PC-3 (cell line): ENCODE data around the gene TUBA3D. TPM values are rescaled to one million over a fixed set of nuclear protein-coding genes. Genes with fewer than 3 reads are reported as not detected.
"Not testable (repeated sequence)": the region's sequence is repeated elsewhere in the genome, so short reads cannot be mapped to it uniquely, and the experiment has no call there.

Experiments used
- ATAC-seq: fragments of 200-7000 bp; cut with Tn5 transposase; 2 replicates; pipeline ENCODE4 v1.9.1; 2020; ENCODE audit warnings: mild to moderate bottlenecking, moderate library complexity
- BruUV-seq: library from RNA; stranded (reverse); fragments of 400-500 nt; replicated peaks from 2 replicates; lab custom pipeline; 2021; lab: Mats Ljungman, UMichigan
- CTCF ChIA-PET: fragments of 300-600 bp; sonication (Branson Sonifier 250); formaldehyde crosslinking; loops from one replicate; lab custom pipeline; 2022; ENCODE audit warnings: antibody characterized with exemption; lab: Charles Lee
- POLR2A ChIA-PET: fragments of 300-600 bp; sonication (Branson Sonifier 250); formaldehyde crosslinking; loops from one replicate; lab custom pipeline; 2022; ENCODE audit warnings: antibody characterized with exemption; ENCODE audit not compliant: unreplicated experiment; lab: Charles Lee
- DNase-seq: peaks from one replicate; pipeline ENCODE4 v3.0.0-alpha.2; 2015
- H2AFZ ChIP-seq: fragments of 300-600 bp; sonication (generic); 2 replicates; pipeline ENCODE4 v1.6.0; 2016; ENCODE audit warnings: antibody characterized with exemption, low read length
- H3F3A ChIP-seq: fragments of 300-600 bp; sonication (generic); one replicate; pipeline ENCODE4 v1.6.0; 2017; ENCODE audit warnings: antibody characterized with exemption, low read length, control low read depth, mild to moderate bottlenecking; ENCODE audit not compliant: unreplicated experiment
- H3K27ac ChIP-seq: fragments of 300-600 bp; sonication (generic); 2 replicates; pipeline ENCODE4 v1.5.1; 2016; ENCODE audit warnings: mild to moderate bottlenecking, low read length
- H3K27me3 ChIP-seq: fragments of 300-600 bp; sonication (generic); 2 replicates; pipeline ENCODE4 v1.6.1; 2016; ENCODE audit warnings: low read length, mixed read lengths
- H3K36me3 ChIP-seq: fragments of 300-600 bp; sonication (generic); 2 replicates; pipeline ENCODE4 v1.6.1; 2016; ENCODE audit warnings: low read depth, mixed run types, low read length, mixed read lengths
- H3K4me1 ChIP-seq: fragments of 300-600 bp; sonication (generic); 2 replicates; pipeline ENCODE4 v1.5.1; 2016; ENCODE audit warnings: low read length; ENCODE audit not compliant: insufficient read depth
- H3K4me2 ChIP-seq: fragments of 300-600 bp; sonication (generic); 2 replicates; pipeline ENCODE4 v1.6.0; 2016; ENCODE audit warnings: low read length
- H3K4me3 ChIP-seq: fragments of 300-600 bp; sonication (generic); 2 replicates; pipeline ENCODE4 v1.5.1; 2016; ENCODE audit warnings: mild to moderate bottlenecking, low read length, mixed read lengths
- H3K79me2 ChIP-seq: fragments of 300-600 bp; sonication (generic); 2 replicates; pipeline ENCODE4 v1.6.1; 2017; ENCODE audit warnings: low read length, mixed read lengths
- H3K9ac ChIP-seq: fragments of 300-600 bp; sonication (generic); 2 replicates; pipeline ENCODE4 v1.6.0; 2016; ENCODE audit warnings: mild to moderate bottlenecking, low read length
- H3K9me2 ChIP-seq: fragments of 300-600 bp; sonication (generic); replicated peaks from 2 replicates; pipeline ENCODE4 v1.6.1; 2016; ENCODE audit warnings: mixed run types, low read length, mixed read lengths
- H3K9me3 ChIP-seq: fragments of 300-600 bp; sonication (generic); 2 replicates; pipeline ENCODE4 v1.6.1; 2016; ENCODE audit warnings: low read length, mixed read lengths
- H4K20me1 ChIP-seq: fragments of 300-600 bp; sonication (generic); 2 replicates; pipeline ENCODE4 v1.6.1; 2016; ENCODE audit warnings: low read length, mixed read lengths
- EZH2 ChIP-seq: fragments of 300-600 bp; sonication (generic); IDR thresholded peaks from one replicate; pipeline ENCODE4 v1.6.1; 2017; ENCODE audit warnings: antibody characterized with exemption, mild to moderate bottlenecking, low read length; ENCODE audit not compliant: unreplicated experiment
- EZH2phosphoT487 ChIP-seq: fragments of 300-600 bp; sonication (generic); IDR thresholded peaks from 2 replicates; pipeline ENCODE4 v1.6.1; 2018; ENCODE audit warnings: mild to moderate bottlenecking, antibody characterized with exemption, low read length, borderline replicate concordance
- intact Hi-C: fragments of 100-400 bp; cut with micrococcal nuclease; formaldehyde crosslinking; loops from 2 replicates; pipeline ENCODE4 v1.9.0; 2023
- total RNA-seq: library from RNA; depleted of rRNA; stranded (reverse); fragments of >200 nt; gene quantifications from 2 replicates; pipeline ENCODE4 v1.2.3, GENCODE V29; 2014
- TF ChIP-seq, protein P1 (sequence below): fragments of 300-600 bp; sonication (generic); conservative IDR thresholded peaks from 2 replicates; pipeline ENCODE4 v1.5.1; 2017; ENCODE audit warnings: antibody characterized with exemption, low read depth, mild to moderate bottlenecking, low read length

Gene TUBA3D
- total RNA-seq, 1 experiment from 2014 or later = not detected

DNA sequence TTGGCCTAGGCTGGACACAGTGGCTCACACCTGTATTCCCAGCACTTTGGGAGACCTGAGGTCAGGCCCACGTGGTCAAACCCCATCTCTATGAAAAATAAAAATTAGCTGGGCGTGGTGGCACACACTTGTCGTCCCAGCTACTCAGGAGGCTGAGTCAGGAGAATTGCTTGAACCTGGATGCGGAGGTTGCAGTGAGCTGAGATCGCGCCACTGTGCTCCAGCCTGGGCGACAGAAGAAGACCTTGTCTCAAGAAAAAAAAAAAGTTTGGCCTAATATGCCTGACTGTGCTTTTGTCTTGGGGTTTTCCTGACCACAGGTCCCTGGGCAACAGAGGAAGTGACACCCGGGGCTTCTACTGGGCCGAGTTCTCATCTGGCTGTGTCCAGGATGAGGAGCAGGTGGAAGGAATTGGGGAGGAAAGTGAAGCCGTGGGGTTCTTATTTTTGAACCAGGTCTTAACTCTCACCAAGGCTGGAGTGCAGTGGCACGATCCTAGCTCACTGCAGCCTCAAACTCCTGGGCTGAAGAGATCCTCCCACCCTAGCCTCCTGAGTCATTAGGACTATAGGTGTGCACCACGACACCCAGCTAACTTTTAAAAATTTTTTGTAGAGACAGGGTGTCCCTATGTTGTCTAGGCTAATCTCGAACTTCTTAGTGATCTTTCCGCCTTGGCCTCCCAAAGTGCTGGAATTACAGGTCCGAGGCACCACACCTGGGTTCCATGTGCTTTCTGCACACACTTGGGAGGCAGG is 38.7 kb downstream of the TUBA3D start:
- H3K27me3 ChIP-seq, H3K36me3 ChIP-seq, H3K9me3 ChIP-seq, intact Hi-C loops, BruUV-seq, H3K9ac ChIP-seq, H3K9me2 ChIP-seq, H4K20me1 ChIP-seq, H2AFZ ChIP-seq, CTCF ChIA-PET, H3K4me2 ChIP-seq, H3K4me3 ChIP-seq, H3K27ac ChIP-seq, H3K79me2 ChIP-seq, POLR2A ChIA-PET, DNase-seq, H3F3A ChIP-seq, ATAC-seq, H3K4me1 ChIP-seq: not testable (repeated sequence)

DNA sequence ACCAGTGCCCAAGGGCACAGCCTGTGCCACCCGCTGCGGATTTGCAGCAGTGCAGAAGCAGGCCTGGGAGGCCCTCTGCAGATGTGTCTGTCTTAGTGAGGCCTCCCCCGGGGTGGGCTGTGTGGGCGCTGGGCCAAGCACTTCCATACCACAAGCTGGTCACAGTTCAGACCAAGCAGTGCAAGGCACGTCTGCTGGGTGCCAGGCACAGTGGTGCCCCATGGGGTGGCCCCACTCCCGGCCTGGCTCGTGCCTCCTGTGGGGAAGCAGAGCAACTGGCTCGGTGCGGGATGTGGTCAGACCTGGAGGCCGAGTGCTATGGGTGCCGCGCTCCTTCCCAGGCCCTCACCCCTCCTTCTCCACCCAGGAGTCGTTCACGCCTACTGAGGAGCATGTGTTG is 39.3 kb downstream of the TUBA3D start:
- H3K9me3 ChIP-seq, H2AFZ ChIP-seq, H3K27me3 ChIP-seq, H3K4me3 ChIP-seq, H3K4me2 ChIP-seq, H3K9me2 ChIP-seq, H3K4me1 ChIP-seq, H3K36me3 ChIP-seq, H4K20me1 ChIP-seq, DNase-seq, H3F3A ChIP-seq, H3K79me2 ChIP-seq, ATAC-seq, CTCF ChIA-PET, intact Hi-C loops, BruUV-seq, H3K27ac ChIP-seq, H3K9ac ChIP-seq, POLR2A ChIA-PET: not testable (repeated sequence)

DNA sequence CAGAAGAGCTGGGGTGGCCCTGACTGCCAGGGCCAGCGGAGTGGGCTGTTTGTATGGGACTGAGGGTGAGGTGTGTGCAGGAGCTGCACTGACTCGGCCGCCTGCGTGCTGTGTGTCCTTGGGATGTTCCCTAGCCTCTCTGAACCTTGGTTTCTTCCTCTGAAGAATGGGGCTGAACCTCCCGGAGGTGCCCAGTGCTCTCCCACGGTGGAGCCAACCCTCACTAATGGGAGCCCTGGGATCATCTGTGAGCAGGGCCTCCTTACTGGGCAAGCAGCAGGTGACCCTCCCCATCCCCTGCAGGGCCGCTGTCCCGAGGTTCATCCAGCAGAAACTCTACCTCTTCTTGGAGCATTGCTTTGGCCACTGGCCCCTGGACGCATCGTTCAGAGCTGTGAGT is 40.1 kb downstream of the TUBA3D start:
- H3K79me2 ChIP-seq = no peaks in the 10 kb centered on the region
- no peaks in the 10 kb centered on the region for H3K27me3 ChIP-seq
- no peak overlapping the region for H3K27ac ChIP-seq
- H3K4me3 ChIP-seq = no peak overlapping the region
- BruUV-seq = no TSS peak
- no peak overlapping the region for H2AFZ ChIP-seq
- H4K20me1 ChIP-seq = no peaks in the 10 kb centered on the region
- no peaks in the 10 kb centered on the region for H3K4me1 ChIP-seq
- no peak overlapping the region for H3K4me2 ChIP-seq
- intact Hi-C loops = no loop called here
- no peaks in the 10 kb centered on the region for H3F3A ChIP-seq
- ATAC-seq (no peak), DNase-seq (no peak)
- H3K9me2 ChIP-seq = no peaks in the 10 kb centered on the region
- POLR2A ChIA-PET = no interaction called here
- no peak overlapping the region for H3K9ac ChIP-seq
- H3K9me3 ChIP-seq = no peaks in the 10 kb centered on the region
- CTCF ChIA-PET = no interaction called here
- TF ChIP-seq EZH2 = no peak
- TF ChIP-seq, protein P1, sequence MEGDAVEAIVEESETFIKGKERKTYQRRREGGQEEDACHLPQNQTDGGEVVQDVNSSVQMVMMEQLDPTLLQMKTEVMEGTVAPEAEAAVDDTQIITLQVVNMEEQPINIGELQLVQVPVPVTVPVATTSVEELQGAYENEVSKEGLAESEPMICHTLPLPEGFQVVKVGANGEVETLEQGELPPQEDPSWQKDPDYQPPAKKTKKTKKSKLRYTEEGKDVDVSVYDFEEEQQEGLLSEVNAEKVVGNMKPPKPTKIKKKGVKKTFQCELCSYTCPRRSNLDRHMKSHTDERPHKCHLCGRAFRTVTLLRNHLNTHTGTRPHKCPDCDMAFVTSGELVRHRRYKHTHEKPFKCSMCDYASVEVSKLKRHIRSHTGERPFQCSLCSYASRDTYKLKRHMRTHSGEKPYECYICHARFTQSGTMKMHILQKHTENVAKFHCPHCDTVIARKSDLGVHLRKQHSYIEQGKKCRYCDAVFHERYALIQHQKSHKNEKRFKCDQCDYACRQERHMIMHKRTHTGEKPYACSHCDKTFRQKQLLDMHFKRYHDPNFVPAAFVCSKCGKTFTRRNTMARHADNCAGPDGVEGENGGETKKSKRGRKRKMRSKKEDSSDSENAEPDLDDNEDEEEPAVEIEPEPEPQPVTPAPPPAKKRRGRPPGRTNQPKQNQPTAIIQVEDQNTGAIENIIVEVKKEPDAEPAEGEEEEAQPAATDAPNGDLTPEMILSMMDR = no peak
- TF ChIP-seq EZH2phosphoT487 = no peak
- no peaks in the 10 kb centered on the region for H3K36me3 ChIP-seq

DNA sequence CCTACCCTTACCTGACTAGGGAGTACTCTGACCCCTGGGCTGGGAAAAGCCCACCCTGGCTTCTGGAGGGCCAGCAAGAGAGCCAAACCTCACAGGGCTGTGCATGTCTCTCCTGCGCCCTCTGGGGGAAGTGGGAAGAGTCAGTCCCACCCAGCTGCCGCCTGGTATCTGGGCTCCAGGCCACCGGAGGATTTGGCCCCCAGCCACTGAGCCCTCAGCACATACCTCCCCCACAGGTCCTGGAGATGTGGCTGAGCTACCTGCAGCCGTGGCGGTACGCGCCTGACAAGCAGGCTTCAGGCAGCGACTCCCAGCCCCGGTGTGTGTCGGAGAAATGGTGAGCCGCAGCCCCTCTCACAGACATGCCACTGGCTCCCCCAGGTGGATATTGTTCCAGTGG is 40.7 kb downstream of the TUBA3D start:
- H3K27me3 ChIP-seq, H3K9me3 ChIP-seq, H3K9me2 ChIP-seq, DNase-seq, H3K79me2 ChIP-seq, H3K36me3 ChIP-seq, CTCF ChIA-PET, H3K4me3 ChIP-seq, H3K9ac ChIP-seq, H3K4me1 ChIP-seq, H2AFZ ChIP-seq, BruUV-seq, H4K20me1 ChIP-seq, POLR2A ChIA-PET, H3K4me2 ChIP-seq, H3F3A ChIP-seq, intact Hi-C loops, H3K27ac ChIP-seq: not testable (repeated sequence)
- TF ChIP-seq, protein P1 = peak; percentile 32; the same call in 1 of the 2 replicates
- ATAC-seq = peak; percentile 21; the same call in 1 of the 2 replicates
